Heart left ventricle (tissue), 16 donors: ENCODE measurements around the gene SETBP1. TPM values are rescaled to one million over a fixed set of nuclear protein-coding genes. Genes with fewer than 3 reads are reported as not detected.

Experiments used
- ATAC-seq, 4 donors: fragments of 200-7000 bp; cut with Tn5 transposase; one replicate each; pipeline ENCODE4 v1.9.1; 2020 to 2022; ENCODE audit warnings: moderate library complexity in 4 of 4, mild to moderate bottlenecking in 3 of 4, moderate number of reproducible peaks in 1 of 4
- DNase-seq, 5 donors: peaks; one replicate each; pipeline ENCODE4 v3.0.0-alpha.2; 2020
- H3K27ac ChIP-seq, 12 donors: fragments of 200-600 bp; sonication (generic) in 4 of 12; one replicate each; pipeline versions ENCODE4 v1.5.0 to v1.8.0; 2016 to 2022; ENCODE audit warnings: mild to moderate bottlenecking in 2 of 12
- H3K27me3 ChIP-seq, 9 donors: fragments of 200-600 bp; sonication (generic) in 2 of 9; one replicate each; pipeline versions ENCODE4 v1.5.1 to v1.8.0; 2016 to 2022; ENCODE audit warnings: mild to moderate bottlenecking in 3 of 9
- H3K36me3 ChIP-seq, 9 donors: fragments of 200-600 bp; sonication (generic) in 2 of 9; one replicate each; pipeline versions ENCODE4 v1.5.0 to v1.8.0; 2018 to 2022; ENCODE audit warnings: mild to moderate bottlenecking in 2 of 9
- H3K4me1 ChIP-seq, 12 donors: fragments of 200-600 bp; sonication (generic) in 4 of 12; one replicate each; pipeline versions ENCODE4 v1.5.0 to v1.8.0; 2016 to 2022; ENCODE audit warnings: mild to moderate bottlenecking in 3 of 12
- H3K4me3 ChIP-seq, 12 donors: fragments of 200-600 bp; sonication (generic) in 4 of 12; one replicate each; pipeline versions ENCODE4 v1.5.0 to v1.8.0; 2017 to 2022; ENCODE audit warnings: mild to moderate bottlenecking in 9 of 12, moderate library complexity in 4 of 12
- H3K9me3 ChIP-seq, 12 donors: fragments of 200-600 bp; sonication (generic) in 4 of 12; one replicate each; pipeline versions ENCODE4 v1.5.0 to v1.8.0; 2016 to 2022; ENCODE audit warnings: mild to moderate bottlenecking in 1 of 12
- POLR2A ChIP-seq, 2 donors: fragments of 450-650 bp; IDR thresholded peaks; one replicate each; pipeline ENCODE4 v1.6.1; 2017; ENCODE audit warnings: antibody characterized with exemption in 2 of 2, mild to moderate bottlenecking in 2 of 2, moderate library complexity in 2 of 2
- WGBS, 4 donors: extraction: QIAGEN DNeasy Blood & Tissue Kit in 2 of 4; methylation state at CpG; one replicate each; pipeline versions ENCODE4 v1.1.5 to v1.1.7; 2013 to 2018; 5-methylcytosine and 5-hydroxymethylcytosine counted together
- intact Hi-C, 10 donors: fragments of 100-400 bp; cut with DNase I; formaldehyde crosslinking; loops; one replicate each; pipeline versions ENCODE4 v1.11.1 to v1.14.2; 2022
- polyA plus RNA-seq, 2 donors: library from polyadenylated mRNA; stranded (reverse); fragments of 200-250 nt; gene quantifications; one replicate each; pipeline ENCODE4 v1.2.3, GENCODE V29; 2013
- total RNA-seq, 9 donors: library from RNA; depleted of rRNA in 2 of 9; stranded (reverse); fragments of >200 nt in 2 of 9; fragmentation: NEBNext Ultra II Directional in 3 of 9; extraction: Animal tissue kit (Norgen Biotek cat#: 25700) in 3 of 9; gene quantifications; one replicate each; pipeline versions ENCODE4 v1.1.0 to v1.2.4, GENCODE V29; 2016 to 2023
- TF ChIP-seq, protein P1 (sequence below), 12 donors: fragments of 200-600 bp; sonication (generic) in 4 of 12; IDR thresholded peaks; one replicate each; pipeline versions ENCODE4 v1.5.0 to v1.8.0; 2018 to 2022; ENCODE audit warnings: antibody characterized with exemption in 12 of 12, mild to moderate bottlenecking in 5 of 12
- donor health status: ischemic (EF 13 %, LVEDD 7.1; RV severe dilation, severe dysfunction).
- donor health status: healthy with polysubstance abuse.
- donor health status: DM: no; HTN: yes; CAD: no.
- donor health status: DM: no; HTN: no; CAD: no.
- donor health status: ischemic (EF 25% LVEDD 6.9; RV normal size, moderate dysfunction).
- donor health status: ischemic (EF 25% LVEDD 5.7; RV mildly dilated, moderate dysfunction).
- donor health status: healthy.
- donor health status: DM: yes; HTN: yes; CAD: no.
- donor health status: ischemic (EF 35%, LVEDD 5.7; RV mildly dilated, moderate dysfunction).
- donor health status: nonischemic (EF 11% LVEDD 7.7; RV severe dilation, severe dysfunction).
- donor health status: DM: yes; HTN: yes; CAD: no.
- donor health status: PGD.
- donor health status: ischemic (EF 29% LVEDD 5.4; RV normal size, mild dysfunction).
- donor health status: nonischemic (EF 23%, LVEDD 6.1; RV moderate dilation, normal function).

SETBP1 gene
- total and polyA plus RNA-seq, 11 donors = 1.2 to 10.6 (median 5.5) TPM

DNA sequence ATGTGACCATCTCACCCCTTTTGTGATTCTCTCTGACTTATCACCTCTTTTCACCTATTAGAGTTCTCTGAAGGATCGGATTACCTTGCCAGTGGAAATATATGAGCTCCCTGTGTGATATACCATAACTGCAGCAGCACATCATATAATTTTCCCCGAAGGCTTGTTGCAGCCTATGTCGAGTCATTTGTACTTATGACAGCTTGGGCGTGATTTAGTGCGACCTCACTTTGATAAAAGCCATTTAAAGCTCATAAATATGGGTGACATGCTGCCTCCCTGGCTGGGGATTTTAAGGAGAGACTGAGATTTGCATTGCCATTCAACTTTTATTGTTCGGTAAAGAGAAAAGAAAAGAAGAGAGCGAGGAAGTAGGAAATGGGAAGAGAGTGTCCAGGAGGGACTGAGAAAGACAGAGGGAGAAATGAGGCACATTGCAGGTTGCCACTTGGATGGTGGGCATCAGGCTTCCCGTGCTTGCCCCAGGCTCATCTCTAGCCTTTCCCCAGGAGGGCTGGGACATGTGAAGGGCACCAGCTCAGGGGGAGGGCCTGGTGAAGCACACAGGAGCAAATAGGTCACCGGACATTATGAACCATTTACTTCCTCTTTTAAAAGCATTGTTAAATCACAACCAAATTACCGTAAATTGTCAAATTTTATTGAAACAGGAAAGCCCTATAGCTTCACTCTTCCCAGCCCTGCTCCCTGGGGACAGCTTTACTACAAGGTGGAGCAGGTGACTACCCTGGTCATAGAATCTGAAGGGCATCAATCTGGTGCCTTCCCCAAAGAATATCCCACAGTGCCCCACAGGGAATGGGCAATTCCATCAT is 161.3 kb downstream of the SETBP1 start:
- no peaks in the 10 kb centered on the region for H3K9me3 ChIP-seq

DNA sequence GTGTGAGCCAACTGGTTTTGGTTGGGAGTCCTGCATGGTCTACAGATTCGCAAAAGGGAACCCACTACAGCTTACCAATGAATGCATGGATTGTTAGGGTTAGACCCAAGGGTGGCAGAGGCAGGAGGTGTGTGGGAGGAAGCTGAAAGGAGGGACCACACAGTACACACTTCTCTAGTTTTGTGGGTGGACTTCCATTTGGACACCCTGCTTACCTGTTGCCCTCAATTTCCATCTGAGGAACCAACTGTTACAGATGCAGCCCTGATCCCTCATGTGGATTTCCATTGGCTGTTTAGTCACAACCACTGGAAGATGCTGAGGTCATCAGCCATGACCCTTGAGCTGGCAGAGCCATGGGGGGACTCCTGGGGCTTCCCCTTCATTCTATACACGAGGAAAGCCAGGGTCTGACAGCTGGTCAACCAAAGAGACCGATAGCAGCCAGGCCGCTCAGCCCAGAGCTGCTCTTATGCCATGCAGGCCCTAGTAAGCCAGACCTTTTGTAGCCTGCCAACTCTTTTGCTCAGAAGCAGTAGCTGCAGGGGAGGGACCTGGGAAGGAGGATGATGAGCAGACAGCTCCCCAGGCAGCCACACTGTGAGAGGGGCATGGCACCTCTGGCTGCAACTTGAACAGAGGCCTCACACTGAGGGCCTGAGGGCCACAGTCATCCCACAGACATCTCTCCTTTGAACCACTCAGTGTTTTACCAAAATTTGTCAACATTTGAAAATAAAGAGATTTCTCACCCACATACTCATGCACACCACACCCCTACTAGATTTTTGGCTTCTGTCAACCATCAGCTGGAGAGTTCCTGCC is 162.1 kb downstream of the SETBP1 start:
- TF ChIP-seq, protein P1, sequence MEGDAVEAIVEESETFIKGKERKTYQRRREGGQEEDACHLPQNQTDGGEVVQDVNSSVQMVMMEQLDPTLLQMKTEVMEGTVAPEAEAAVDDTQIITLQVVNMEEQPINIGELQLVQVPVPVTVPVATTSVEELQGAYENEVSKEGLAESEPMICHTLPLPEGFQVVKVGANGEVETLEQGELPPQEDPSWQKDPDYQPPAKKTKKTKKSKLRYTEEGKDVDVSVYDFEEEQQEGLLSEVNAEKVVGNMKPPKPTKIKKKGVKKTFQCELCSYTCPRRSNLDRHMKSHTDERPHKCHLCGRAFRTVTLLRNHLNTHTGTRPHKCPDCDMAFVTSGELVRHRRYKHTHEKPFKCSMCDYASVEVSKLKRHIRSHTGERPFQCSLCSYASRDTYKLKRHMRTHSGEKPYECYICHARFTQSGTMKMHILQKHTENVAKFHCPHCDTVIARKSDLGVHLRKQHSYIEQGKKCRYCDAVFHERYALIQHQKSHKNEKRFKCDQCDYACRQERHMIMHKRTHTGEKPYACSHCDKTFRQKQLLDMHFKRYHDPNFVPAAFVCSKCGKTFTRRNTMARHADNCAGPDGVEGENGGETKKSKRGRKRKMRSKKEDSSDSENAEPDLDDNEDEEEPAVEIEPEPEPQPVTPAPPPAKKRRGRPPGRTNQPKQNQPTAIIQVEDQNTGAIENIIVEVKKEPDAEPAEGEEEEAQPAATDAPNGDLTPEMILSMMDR (IDR thresholded peaks at IDR 0.05) = no peak
- no peak for TF ChIP-seq POLR2A (IDR thresholded peaks at IDR 0.05)
- DNase-seq = no peak
- no peaks in the 10 kb centered on the region for H3K9me3 ChIP-seq
- H3K36me3 ChIP-seq = no peaks in the 10 kb centered on the region
- no peak for ATAC-seq
- H3K27me3 ChIP-seq = no peaks in the 10 kb centered on the region
- intact Hi-C loops = no loop called here
- WGBS, 4 donors = 87 to 98% (median 96%) methylated on average over 3 to 4 of the region's 4 CpGs
- H3K27ac ChIP-seq = no peak overlapping the region
- H3K4me1 ChIP-seq = peaks cover 0 to 41% (median 13%) of the 10 kb centered on the region in 12 donors
- no peak overlapping the region for H3K4me3 ChIP-seq

More for the DNA sequence above, 161.3 kb downstream of the SETBP1 start:
- TF ChIP-seq, protein P1 (IDR thresholded peaks at IDR 0.05) = no peak
- TF ChIP-seq POLR2A (IDR thresholded peaks at IDR 0.05) = no peak
- DNase-seq (no peak), ATAC-seq (no peak)
- intact Hi-C loops = no loop called here
- WGBS, 4 donors = 91 to 94% (median 94%) methylated on average over 10 of the region's 10 CpGs
- H3K27me3 ChIP-seq = no peaks in the 10 kb centered on the region
- no peak overlapping the region for H3K4me3 ChIP-seq
- H3K4me1 ChIP-seq = peaks cover 0 to 41% (median 13%) of the 10 kb centered on the region in 12 donors
- H3K36me3 ChIP-seq = no peaks in the 10 kb centered on the region
- H3K27ac ChIP-seq = peak overlapping the region in 1 of 12 donors; percentile 64

DNA sequence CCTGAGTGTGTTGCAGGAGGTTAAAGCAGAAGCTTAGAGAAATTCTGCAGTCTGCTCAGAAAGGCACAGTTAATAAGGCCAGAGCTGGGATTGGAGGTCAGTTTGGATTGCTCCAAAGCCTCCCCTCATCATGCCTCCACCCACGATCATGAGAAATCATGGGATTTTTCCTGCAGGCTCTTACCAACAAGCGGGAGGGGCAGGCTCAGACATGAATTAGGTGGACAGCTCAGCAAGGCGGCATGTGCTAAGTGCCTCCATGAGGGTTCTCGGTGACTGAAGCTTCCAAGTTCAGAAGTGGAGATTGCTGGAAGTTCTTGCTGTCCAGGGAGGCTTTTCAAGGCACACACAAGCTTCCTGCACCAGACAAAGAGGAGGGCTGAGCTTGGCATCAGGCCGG is 163.8 kb downstream of the SETBP1 start:
- TF ChIP-seq, protein P1 (IDR thresholded peaks at IDR 0.05) = no peak
- no peak for TF ChIP-seq POLR2A (IDR thresholded peaks at IDR 0.05)
- peaks cover 0 to 33% (median 9%) of the 10 kb centered on the region in 12 donors for H3K4me1 ChIP-seq
- 58 to 79% (median 65%) methylated on average over 5 of the region's 5 CpGs for WGBS, 4 donors
- intact Hi-C loops = no loop called here
- no peak overlapping the region for H3K4me3 ChIP-seq
- H3K36me3 ChIP-seq = no peaks in the 10 kb centered on the region
- H3K27ac ChIP-seq = no peak overlapping the region
- H3K9me3 ChIP-seq = no peaks in the 10 kb centered on the region
- H3K27me3 ChIP-seq = no peaks in the 10 kb centered on the region
- ATAC-seq (no peak), DNase-seq (no peak)

DNA sequence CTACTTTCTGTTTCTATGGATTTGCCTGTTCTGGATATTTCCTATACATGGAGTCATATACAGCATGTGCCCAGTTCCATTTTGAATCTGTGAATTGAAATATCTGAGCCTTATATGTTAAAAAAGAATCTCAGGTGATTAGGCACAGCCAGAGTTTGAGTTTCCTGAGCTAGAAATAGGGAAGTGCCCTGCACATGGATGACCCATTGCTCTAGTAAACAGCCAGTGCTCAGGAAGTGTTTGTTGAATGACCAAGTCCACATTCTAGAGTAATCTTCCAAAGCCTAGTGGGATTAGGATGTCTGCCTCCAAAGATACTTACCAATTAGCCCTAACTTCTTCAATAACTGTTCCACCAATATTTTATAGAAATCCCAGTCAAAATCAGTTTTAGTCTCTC is 165.8 kb downstream of the SETBP1 start:
- no peaks in the 10 kb centered on the region for H3K9me3 ChIP-seq
- H3K36me3 ChIP-seq = no peaks in the 10 kb centered on the region
- H3K4me1 ChIP-seq = peaks cover 0 to 19% (median 5%) of the 10 kb centered on the region in 12 donors
- TF ChIP-seq POLR2A (IDR thresholded peaks at IDR 0.05) = no peak
- TF ChIP-seq, protein P1 (IDR thresholded peaks at IDR 0.05) = no peak
- H3K4me3 ChIP-seq = no peak overlapping the region
- DNase-seq (no peak), ATAC-seq (no peak)
- intact Hi-C loops = no loop called here
- no peaks in the 10 kb centered on the region for H3K27me3 ChIP-seq
- H3K27ac ChIP-seq = no peak overlapping the region
